Measurements from ENCODE around the gene TGM6.

- TF ChIP-seq POLR2A (IDR thresholded peaks at IDR 0.05), result no peak
- TF ChIP-seq, protein P1, sequence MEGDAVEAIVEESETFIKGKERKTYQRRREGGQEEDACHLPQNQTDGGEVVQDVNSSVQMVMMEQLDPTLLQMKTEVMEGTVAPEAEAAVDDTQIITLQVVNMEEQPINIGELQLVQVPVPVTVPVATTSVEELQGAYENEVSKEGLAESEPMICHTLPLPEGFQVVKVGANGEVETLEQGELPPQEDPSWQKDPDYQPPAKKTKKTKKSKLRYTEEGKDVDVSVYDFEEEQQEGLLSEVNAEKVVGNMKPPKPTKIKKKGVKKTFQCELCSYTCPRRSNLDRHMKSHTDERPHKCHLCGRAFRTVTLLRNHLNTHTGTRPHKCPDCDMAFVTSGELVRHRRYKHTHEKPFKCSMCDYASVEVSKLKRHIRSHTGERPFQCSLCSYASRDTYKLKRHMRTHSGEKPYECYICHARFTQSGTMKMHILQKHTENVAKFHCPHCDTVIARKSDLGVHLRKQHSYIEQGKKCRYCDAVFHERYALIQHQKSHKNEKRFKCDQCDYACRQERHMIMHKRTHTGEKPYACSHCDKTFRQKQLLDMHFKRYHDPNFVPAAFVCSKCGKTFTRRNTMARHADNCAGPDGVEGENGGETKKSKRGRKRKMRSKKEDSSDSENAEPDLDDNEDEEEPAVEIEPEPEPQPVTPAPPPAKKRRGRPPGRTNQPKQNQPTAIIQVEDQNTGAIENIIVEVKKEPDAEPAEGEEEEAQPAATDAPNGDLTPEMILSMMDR (IDR thresholded peaks at IDR 0.05), result no peak
Observed at GRCh38 chr20:2353231-2353630, 27.5 kb upstream of the TGM6 start.
